GM12891 (cell line): ENCODE data around the gene CPHXL2.

ENCODE experiments used
- POLR2A ChIP-seq: IDR thresholded peaks from 2 replicates; pipeline ENCODE4 v1.6.1; 2011; ENCODE audit warnings: low read depth, low read length, control low read depth
- POLR2AphosphoS5 ChIP-seq: IDR thresholded peaks from 2 replicates; pipeline ENCODE4 v1.6.1; 2011; ENCODE audit warnings: low read depth, low read length, control low read depth
- POU2F2 ChIP-seq: IDR thresholded peaks from 2 replicates; pipeline ENCODE4 v1.6.1; 2011; ENCODE audit warnings: low read depth, mild to moderate bottlenecking, control low read depth, low read length, moderate library complexity
- TAF1 ChIP-seq: IDR thresholded peaks from 2 replicates; pipeline ENCODE4 v1.6.1; 2011; ENCODE audit warnings: low read depth, low read length, control low read depth

GRCh38 chr16:75653922-75654321 lies 22.9 kb downstream of the CPHXL2 start:
- TF ChIP-seq POLR2AphosphoS5, result no peak
- TF ChIP-seq POLR2A, result no peak
- TF ChIP-seq POU2F2, result no peak
- TF ChIP-seq TAF1, result no peak
